Activated T-cell treated with anti-CD3 and anti-CD28 coated beads, Interleukin-2, amount 50 U/mL, for 4 hours (primary cell): Measurements from ENCODE around the gene NFKBIZ. TPM values are rescaled to one million over a fixed set of nuclear protein-coding genes. Genes with fewer than 3 reads are reported as not detected.

Source experiments
- ATAC-seq, 2 donors: fragments of 200-7000 bp; cut with Tn5 transposase; one replicate each; pipeline ENCODE4 v1.10.0; 2021
- DNase-seq: peaks from one replicate; pipeline ENCODE4 v3.0.0-alpha.2; 2020
- H3K27me3 Mint-ChIP-seq: one replicate; pipeline ENCODE4 v1.8.0; 2021; ENCODE audit warnings: low read depth, mixed read lengths
- H3K36me3 Mint-ChIP-seq: one replicate; pipeline ENCODE4 v1.8.0; 2022; ENCODE audit warnings: mixed read lengths; ENCODE audit not compliant: insufficient read depth
- H3K4me1 Mint-ChIP-seq: one replicate; pipeline ENCODE4 v1.8.0; 2021; ENCODE audit warnings: low read depth, mixed read lengths
- H3K4me3 Mint-ChIP-seq: one replicate; pipeline ENCODE4 v1.8.0; 2021; ENCODE audit warnings: mild to moderate bottlenecking, moderate library complexity, mixed read lengths
- H3K9me3 Mint-ChIP-seq: one replicate; pipeline ENCODE4 v1.8.0; 2021; ENCODE audit warnings: mixed read lengths
- total RNA-seq, 3 donors: library from RNA; stranded (reverse); gene quantifications; one replicate each; pipeline ENCODE4 v1.2.1, GENCODE V29; 2021

The NFKBIZ gene
- 10 to 100 TPM; 54.9 to 93.3 (median 88.8) TPM for total RNA-seq

- H3K4me1 Mint-ChIP-seq: peaks cover 39% of the 10 kb centered on the region
- peak within 1 kb of the TSS; percentile 99 for H3K4me3 Mint-ChIP-seq
- DNase-seq: peak; percentile 92
- H3K36me3 Mint-ChIP-seq: peaks cover 37% of the 10 kb centered on the region
- no peaks in the 10 kb centered on the region for H3K27me3 Mint-ChIP-seq
- ATAC-seq: peak; percentile 73 to 76
- no peaks in the 10 kb centered on the region for H3K9me3 Mint-ChIP-seq
Observed at GRCh38 chr3:101848754-101849713, at the start of gene NFKBIZ. Gene NFKBIZ (plus strand): TSS chr3:101849514. CDS start chr3:101849629, 115 bp downstream.

- Mint-ChIP-seq H3K4me1 (peaks cover 30% of the 10 kb centered on the region), H3K27me3 (no peaks in the 10 kb centered on the region), H3K4me3 (no peak overlapping the region), H3K9me3 (no peaks in the 10 kb centered on the region), H3K36me3 (peaks cover 33% of the 10 kb centered on the region)
- DNase-seq (no peak), ATAC-seq (no peak)
Observed at GRCh38 chr3:101801174-101801573, 48.1 kb upstream of the NFKBIZ start.

- H3K4me3 Mint-ChIP-seq: no peak overlapping the region
Observed at GRCh38 chr3:101802179-101802578, 47.1 kb upstream of the NFKBIZ start.

GRCh38 chr3:101803173-101803782 lies 46.0 kb upstream of the NFKBIZ start:
- H3K4me1 Mint-ChIP-seq: peaks cover 26% of the 10 kb centered on the region
- DNase-seq: peak; percentile 21
- H3K9me3 Mint-ChIP-seq: no peaks in the 10 kb centered on the region
- peaks cover 26% of the 10 kb centered on the region for H3K36me3 Mint-ChIP-seq
- H3K27me3 Mint-ChIP-seq: no peaks in the 10 kb centered on the region
- peak; percentile 98 to 100 for ATAC-seq
- H3K4me3 Mint-ChIP-seq: no peak overlapping the region

More at GRCh38 chr3:101802179-101802578, 47.1 kb upstream of the NFKBIZ start:
- Mint-ChIP-seq H3K27me3 (no peaks in the 10 kb centered on the region), H3K4me1 (peaks cover 22% of the 10 kb centered on the region), H3K36me3 (peaks cover 29% of the 10 kb centered on the region), H3K9me3 (no peaks in the 10 kb centered on the region)
- DNase-seq (no peak), ATAC-seq (no peak)

GRCh38 chr3:101803939-101804338 lies 45.4 kb upstream of the NFKBIZ start:
- H3K9me3 Mint-ChIP-seq: no peaks in the 10 kb centered on the region
- DNase-seq (no peak), ATAC-seq (no peak)
- peaks cover 27% of the 10 kb centered on the region for H3K4me1 Mint-ChIP-seq
- no peaks in the 10 kb centered on the region for H3K27me3 Mint-ChIP-seq
- no peak overlapping the region for H3K4me3 Mint-ChIP-seq
- peaks cover 24% of the 10 kb centered on the region for H3K36me3 Mint-ChIP-seq

GRCh38 chr3:101806491-101806890 lies 42.8 kb upstream of the NFKBIZ start:
- Mint-ChIP-seq H3K9me3 (no peaks in the 10 kb centered on the region), H3K4me3 (no peak overlapping the region), H3K27me3 (no peaks in the 10 kb centered on the region), H3K4me1 (peaks cover 41% of the 10 kb centered on the region), H3K36me3 (peaks cover 16% of the 10 kb centered on the region)
- no peak for DNase-seq
- no peak for ATAC-seq

- DNase-seq (no peak), ATAC-seq (no peak)
- Mint-ChIP-seq H3K4me1 (peaks cover 44% of the 10 kb centered on the region), H3K4me3 (no peak overlapping the region), H3K27me3 (no peaks in the 10 kb centered on the region), H3K9me3 (no peaks in the 10 kb centered on the region), H3K36me3 (peaks cover 10% of the 10 kb centered on the region)
Observed at GRCh38 chr3:101807888-101808287, 41.4 kb upstream of the NFKBIZ start.

- Mint-ChIP-seq H3K36me3 (peaks cover 9% of the 10 kb centered on the region), H3K4me1 (peaks cover 43% of the 10 kb centered on the region), H3K4me3 (no peak overlapping the region), H3K9me3 (no peaks in the 10 kb centered on the region), H3K27me3 (no peaks in the 10 kb centered on the region)
- peak; percentile 26 for DNase-seq
- peak; percentile 48 to 68 for ATAC-seq
Observed at GRCh38 chr3:101809178-101810021, 39.9 kb upstream of the NFKBIZ start.

- Mint-ChIP-seq H3K36me3 (peaks cover 5% of the 10 kb centered on the region), H3K4me1 (peaks cover 46% of the 10 kb centered on the region), H3K9me3 (no peaks in the 10 kb centered on the region), H3K27me3 (no peaks in the 10 kb centered on the region), H3K4me3 (no peak overlapping the region)
- no peak for DNase-seq
- ATAC-seq: no peak
Observed at GRCh38 chr3:101810022-101810418, 39.3 kb upstream of the NFKBIZ start.

- ATAC-seq (no peak), DNase-seq (no peak)
- Mint-ChIP-seq H3K9me3 (no peaks in the 10 kb centered on the region), H3K36me3 (peaks cover 3% of the 10 kb centered on the region), H3K27me3 (no peaks in the 10 kb centered on the region), H3K4me3 (no peak overlapping the region), H3K4me1 (peaks cover 52% of the 10 kb centered on the region)
Observed at GRCh38 chr3:101811875-101812274, 37.4 kb upstream of the NFKBIZ start.

- no peaks in the 10 kb centered on the region for H3K9me3 Mint-ChIP-seq
- no peaks in the 10 kb centered on the region for H3K27me3 Mint-ChIP-seq
- H3K4me3 Mint-ChIP-seq: no peak overlapping the region
- ATAC-seq (no peak), DNase-seq (no peak)
- peaks cover 52% of the 10 kb centered on the region for H3K4me1 Mint-ChIP-seq
- peaks cover 6% of the 10 kb centered on the region for H3K36me3 Mint-ChIP-seq
Observed at GRCh38 chr3:101812895-101813294, 36.4 kb upstream of the NFKBIZ start.

- ATAC-seq (no peak), DNase-seq (no peak)
- H3K4me1 Mint-ChIP-seq: peaks cover 50% of the 10 kb centered on the region
- peaks cover 10% of the 10 kb centered on the region for H3K36me3 Mint-ChIP-seq
- H3K4me3 Mint-ChIP-seq: no peak overlapping the region
- H3K9me3 Mint-ChIP-seq: no peaks in the 10 kb centered on the region
- H3K27me3 Mint-ChIP-seq: no peaks in the 10 kb centered on the region
Observed at GRCh38 chr3:101813817-101814440, 35.4 kb upstream of the NFKBIZ start.

- peaks cover 47% of the 10 kb centered on the region for H3K4me1 Mint-ChIP-seq
- no peaks in the 10 kb centered on the region for H3K27me3 Mint-ChIP-seq
- H3K4me3 Mint-ChIP-seq: no peak overlapping the region
- H3K9me3 Mint-ChIP-seq: no peaks in the 10 kb centered on the region
- H3K36me3 Mint-ChIP-seq: peaks cover 12% of the 10 kb centered on the region
- ATAC-seq (no peak), DNase-seq (no peak)
Observed at GRCh38 chr3:101814835-101815234, 34.5 kb upstream of the NFKBIZ start.
